Mononuclear cell (primary cell): ENCODE results near the gene TSSK6. TPM values are rescaled to one million over a fixed set of nuclear protein-coding genes. Genes with fewer than 3 reads are reported as not detected.

Experiments used
- H3K27me3 ChIP-seq: 2 replicates; pipeline ENCODE4 v1.6.0; 2011; ENCODE audit warnings: low read length, control low read depth; ENCODE audit not compliant: insufficient read depth
- H3K4me1 ChIP-seq: 2 replicates; pipeline ENCODE4 v1.5.1; 2011; ENCODE audit warnings: mild to moderate bottlenecking, low read length, control low read depth; ENCODE audit not compliant: insufficient read depth
- H3K4me3 ChIP-seq: 2 replicates; pipeline ENCODE4 v1.5.1; 2011; ENCODE audit warnings: mild to moderate bottlenecking, low read length, moderate library complexity
- H3K9me3 ChIP-seq: 2 replicates; pipeline ENCODE4 v1.5.1; 2011; ENCODE audit warnings: low read depth, mild to moderate bottlenecking, control low read depth, low read length
- total RNA-seq: library from RNA; depleted of rRNA; stranded (reverse); fragments of >200 nt; gene quantifications from one replicate; pipeline ENCODE4 v1.2.3, GENCODE V29; 2012

The TSSK6 gene
- total RNA-seq, 1 donor: 6.3 TPM

GRCh38 chr19:19508217-19508616 is 7.1 kb downstream of the TSSK6 start:
- Histone ChIP-seq H3K9me3 (no peaks in the 10 kb centered on the region), H3K4me3 (no peak overlapping the region), H3K4me1 (no peaks in the 10 kb centered on the region), H3K27me3 (no peaks in the 10 kb centered on the region)

GRCh38 chr19:19507354-19507753 is 8.0 kb downstream of the TSSK6 start:
- Histone ChIP-seq H3K27me3 (no peaks in the 10 kb centered on the region), H3K9me3 (no peaks in the 10 kb centered on the region), H3K4me3 (no peak overlapping the region), H3K4me1 (no peaks in the 10 kb centered on the region)

GRCh38 chr19:19506592-19506991 is 8.8 kb downstream of the TSSK6 start:
- H3K4me3 ChIP-seq: no peak overlapping the region
- H3K4me1 ChIP-seq: no peaks in the 10 kb centered on the region
- no peaks in the 10 kb centered on the region for H3K27me3 ChIP-seq
- no peaks in the 10 kb centered on the region for H3K9me3 ChIP-seq

GRCh38 chr19:19505669-19506326 is 9.6 kb downstream of the TSSK6 start:
- Histone ChIP-seq H3K4me1 (no peaks in the 10 kb centered on the region), H3K27me3 (no peaks in the 10 kb centered on the region), H3K4me3 (no peak overlapping the region), H3K9me3 (no peaks in the 10 kb centered on the region)

GRCh38 chr19:19504754-19505668 is 10.3 kb downstream of the TSSK6 start:
- Histone ChIP-seq H3K4me1 (no peaks in the 10 kb centered on the region), H3K4me3 (no peak overlapping the region), H3K27me3 (no peaks in the 10 kb centered on the region), H3K9me3 (no peaks in the 10 kb centered on the region)

- Histone ChIP-seq H3K4me3 (no peak overlapping the region), H3K9me3 (no peaks in the 10 kb centered on the region), H3K27me3 (no peaks in the 10 kb centered on the region), H3K4me1 (no peaks in the 10 kb centered on the region)
These were observed 12.3 kb downstream of the TSSK6 start for GRCh38 chr19:19502808-19503602.

- Histone ChIP-seq H3K4me1 (no peaks in the 10 kb centered on the region), H3K27me3 (no peaks in the 10 kb centered on the region), H3K4me3 (no peak overlapping the region), H3K9me3 (no peaks in the 10 kb centered on the region)
These were observed 13.1 kb downstream of the TSSK6 start for GRCh38 chr19:19502281-19502680.

- no peak overlapping the region for H3K4me3 ChIP-seq
- no peaks in the 10 kb centered on the region for H3K9me3 ChIP-seq
- H3K4me1 ChIP-seq: no peaks in the 10 kb centered on the region
- H3K27me3 ChIP-seq: no peaks in the 10 kb centered on the region
These were observed 13.6 kb downstream of the TSSK6 start for GRCh38 chr19:19501798-19502197.

- Histone ChIP-seq H3K4me3 (no peak overlapping the region), H3K4me1 (no peaks in the 10 kb centered on the region), H3K9me3 (no peaks in the 10 kb centered on the region), H3K27me3 (no peaks in the 10 kb centered on the region)
These were observed 14.2 kb downstream of the TSSK6 start for GRCh38 chr19:19500975-19501644.

GRCh38 chr19:19499272-19499995 is 15.9 kb downstream of the TSSK6 start:
- Histone ChIP-seq H3K4me3 (no peak overlapping the region), H3K9me3 (no peaks in the 10 kb centered on the region), H3K4me1 (no peaks in the 10 kb centered on the region), H3K27me3 (no peaks in the 10 kb centered on the region)

GRCh38 chr19:19498255-19498991 is 16.9 kb downstream of the TSSK6 start:
- no peaks in the 10 kb centered on the region for H3K9me3 ChIP-seq
- no peak overlapping the region for H3K4me3 ChIP-seq
- H3K4me1 ChIP-seq: no peaks in the 10 kb centered on the region
- H3K27me3 ChIP-seq: no peaks in the 10 kb centered on the region

GRCh38 chr19:19495614-19496603 is 19.4 kb downstream of the TSSK6 start:
- no peak overlapping the region for H3K4me3 ChIP-seq

More at GRCh38 chr19:19495614-19496603, 19.4 kb downstream of the TSSK6 start:
- Histone ChIP-seq H3K27me3 (no peaks in the 10 kb centered on the region), H3K4me1 (no peaks in the 10 kb centered on the region), H3K9me3 (no peaks in the 10 kb centered on the region)
